EL (cell line): ENCODE measurements around the gene NFKB2.

Source experiments
- DNase-seq: peaks from one replicate; pipeline ENCODE4 v3.0.0-alpha.2; 2016

Gene NFKB2

DNA sequence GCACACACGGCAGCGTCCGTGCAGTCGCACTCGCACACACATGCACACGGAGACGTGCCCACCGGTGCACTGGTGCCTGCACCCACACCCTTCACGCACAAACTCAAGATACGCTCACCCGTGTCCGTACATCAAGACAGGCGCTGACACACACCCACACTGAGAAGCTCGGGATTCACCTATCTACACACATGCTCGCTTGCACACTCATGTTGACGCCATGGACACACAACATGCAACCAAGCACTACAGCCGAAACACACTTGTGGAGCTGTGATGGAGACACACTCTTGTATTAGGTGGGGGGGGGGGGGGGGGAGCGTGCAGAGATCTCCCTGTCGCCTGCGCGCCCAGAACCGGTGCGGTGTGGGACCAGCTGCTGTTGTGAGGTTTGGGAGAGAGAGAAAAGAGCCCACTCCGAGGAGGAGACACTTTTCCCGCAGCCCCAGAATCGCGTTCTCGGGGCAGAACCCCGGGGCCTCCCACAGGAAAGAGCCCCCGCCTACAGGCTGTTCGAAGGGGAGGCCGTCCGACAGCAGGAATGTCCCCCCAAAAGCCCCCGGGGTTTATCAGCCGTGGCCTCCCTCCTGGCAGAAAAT is 605 bp upstream of the NFKB2 start:
- DNase-seq: peak; percentile 52

DNA sequence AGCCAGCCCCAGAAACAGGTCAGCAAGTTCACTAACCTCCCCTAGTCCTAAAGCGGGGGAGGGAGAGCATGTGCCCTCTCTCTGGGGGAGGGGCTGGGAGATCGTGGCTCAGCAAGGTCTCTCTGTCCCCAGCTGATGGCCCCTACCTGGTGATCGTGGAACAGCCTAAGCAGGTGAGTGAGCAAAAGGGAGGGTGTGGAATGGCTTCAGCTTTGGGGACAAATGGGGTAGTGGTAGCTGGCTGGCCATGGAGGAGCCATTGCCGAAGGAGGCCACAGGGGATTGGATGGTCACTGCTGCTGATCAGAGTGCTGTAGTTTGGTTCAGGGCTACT is 779 bp downstream of the NFKB2 start:
- no peak for DNase-seq

DNA sequence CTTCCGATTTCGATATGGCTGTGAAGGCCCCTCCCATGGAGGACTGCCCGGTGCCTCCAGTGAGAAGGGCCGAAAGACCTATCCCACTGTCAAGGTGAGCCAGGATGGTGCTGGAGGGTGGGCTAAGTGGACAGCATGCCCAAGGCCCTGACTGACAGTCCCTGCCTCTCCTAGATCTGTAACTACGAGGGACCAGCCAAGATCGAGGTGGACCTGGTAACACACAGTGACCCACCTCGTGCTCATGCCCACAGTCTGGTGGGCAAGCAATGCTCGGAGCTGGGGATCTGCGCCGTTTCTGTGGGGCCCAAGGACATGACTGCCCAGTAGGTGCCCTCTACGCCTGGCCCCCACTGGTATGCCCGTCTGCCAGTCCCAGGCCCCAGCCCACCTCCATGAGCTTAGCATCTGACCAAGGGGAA is 1.2 kb downstream of the NFKB2 start:
- no peak for DNase-seq

DNA sequence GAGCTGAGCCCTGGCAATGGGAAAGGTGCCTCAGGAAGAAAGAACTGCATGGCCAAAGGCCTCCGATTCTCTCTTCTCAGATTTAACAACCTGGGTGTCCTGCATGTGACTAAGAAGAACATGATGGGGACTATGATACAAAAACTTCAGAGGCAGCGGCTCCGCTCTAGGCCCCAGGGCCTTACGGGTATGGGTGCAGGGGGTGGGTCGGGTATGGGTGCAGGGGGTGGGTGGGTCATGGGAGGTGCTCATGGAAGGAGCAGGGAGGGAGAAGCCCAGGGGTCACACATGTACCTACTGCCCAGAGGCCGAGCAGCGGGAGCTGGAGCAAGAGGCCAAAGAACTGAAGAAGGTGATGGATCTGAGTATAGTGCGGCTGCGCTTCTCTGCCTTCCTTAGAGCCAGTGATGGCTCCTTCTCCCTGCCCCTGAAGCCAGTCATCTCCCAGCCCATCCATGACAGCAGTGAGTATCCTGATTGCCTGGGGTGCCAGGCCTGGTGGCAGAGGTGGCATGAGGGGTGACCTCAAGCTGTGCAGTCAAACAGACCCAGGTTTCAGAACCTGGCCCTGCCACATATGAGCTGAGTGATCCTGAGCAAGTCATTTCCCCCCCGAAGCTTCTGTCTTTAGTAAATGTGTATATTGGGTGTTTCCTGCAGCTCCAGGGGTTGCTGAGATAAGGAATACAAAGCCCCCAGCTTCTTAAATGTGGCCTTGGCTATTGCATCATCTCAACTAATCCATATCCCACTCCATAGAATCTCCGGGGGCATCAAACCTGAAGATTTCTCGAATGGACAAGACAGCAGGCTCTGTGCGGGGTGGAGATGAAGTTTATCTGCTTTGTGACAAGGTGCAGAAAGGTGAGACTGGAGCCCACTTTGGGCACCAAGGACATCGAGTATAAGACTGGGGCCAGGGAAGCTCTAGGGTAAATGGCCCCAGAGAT is 2.0 kb downstream of the NFKB2 start:
- DNase-seq: no peak

DNA sequence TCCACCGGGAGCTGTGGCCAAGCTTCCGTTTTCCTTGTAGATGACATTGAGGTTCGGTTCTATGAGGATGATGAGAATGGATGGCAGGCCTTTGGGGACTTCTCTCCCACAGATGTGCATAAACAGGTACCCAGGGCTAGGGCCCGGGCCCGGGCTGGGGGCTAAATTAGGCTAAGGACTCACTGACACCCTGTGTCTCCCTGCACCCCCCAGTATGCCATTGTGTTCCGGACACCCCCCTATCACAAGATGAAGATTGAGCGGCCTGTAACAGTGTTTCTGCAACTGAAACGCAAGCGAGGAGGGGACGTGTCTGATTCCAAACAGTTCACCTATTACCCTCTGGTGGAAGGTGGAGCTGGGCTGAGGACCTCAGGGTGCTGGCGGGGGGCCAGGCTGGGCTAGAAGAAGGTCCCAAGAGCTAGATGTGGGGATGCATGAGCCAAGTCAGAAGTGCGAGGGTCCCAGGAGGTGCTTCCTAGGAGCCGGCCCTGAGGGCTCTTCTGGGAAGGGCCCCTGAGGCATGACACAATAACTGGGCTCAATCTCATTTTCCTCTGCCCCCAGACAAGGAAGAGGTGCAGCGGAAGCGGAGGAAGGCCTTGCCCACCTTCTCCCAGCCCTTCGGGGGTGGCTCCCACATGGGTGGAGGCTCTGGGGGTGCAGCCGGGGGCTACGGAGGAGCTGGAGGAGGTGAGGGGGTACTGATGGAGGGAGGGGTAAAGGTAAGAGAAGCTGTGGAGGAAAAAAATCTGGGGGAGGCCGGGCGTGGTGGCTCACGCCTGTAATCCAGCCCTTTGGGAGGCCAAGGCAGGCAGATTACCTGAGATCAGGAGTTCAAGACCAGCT is 2.9 kb downstream of the NFKB2 start:
- DNase-seq: no peak

DNA sequence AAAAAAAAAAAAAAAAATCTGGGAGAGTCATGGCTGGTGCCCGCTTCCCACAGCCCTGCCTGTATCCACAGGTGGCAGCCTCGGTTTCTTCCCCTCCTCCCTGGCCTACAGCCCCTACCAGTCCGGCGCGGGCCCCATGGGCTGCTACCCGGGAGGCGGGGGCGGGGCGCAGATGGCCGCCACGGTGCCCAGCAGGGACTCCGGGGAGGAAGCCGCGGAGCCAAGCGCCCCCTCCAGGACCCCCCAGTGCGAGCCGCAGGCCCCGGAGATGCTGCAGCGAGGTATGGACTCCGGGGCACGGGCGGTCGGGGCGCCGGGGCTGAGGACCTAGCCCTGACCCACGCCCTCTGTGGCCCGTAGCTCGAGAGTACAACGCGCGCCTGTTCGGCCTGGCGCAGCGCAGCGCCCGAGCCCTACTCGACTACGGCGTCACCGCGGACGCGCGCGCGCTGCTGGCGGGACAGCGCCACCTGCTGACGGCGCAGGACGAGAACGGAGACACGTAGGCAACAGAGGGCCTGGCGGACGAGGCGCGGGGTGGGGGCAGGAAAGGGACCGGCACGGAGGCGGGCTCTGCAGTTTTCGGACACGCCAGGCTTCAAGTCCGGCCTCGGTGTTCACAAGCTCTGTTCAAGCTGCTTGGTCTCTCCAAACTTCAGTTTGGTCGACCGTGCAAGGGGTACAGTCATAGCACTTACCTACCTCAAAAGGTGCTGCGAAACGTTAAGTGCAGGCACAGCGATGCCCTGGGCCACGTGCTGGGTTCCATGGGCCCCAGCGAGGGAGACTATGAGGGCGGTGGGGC is 3.9 kb downstream of the NFKB2 start:
- DNase-seq: peak; percentile 83

DNA sequence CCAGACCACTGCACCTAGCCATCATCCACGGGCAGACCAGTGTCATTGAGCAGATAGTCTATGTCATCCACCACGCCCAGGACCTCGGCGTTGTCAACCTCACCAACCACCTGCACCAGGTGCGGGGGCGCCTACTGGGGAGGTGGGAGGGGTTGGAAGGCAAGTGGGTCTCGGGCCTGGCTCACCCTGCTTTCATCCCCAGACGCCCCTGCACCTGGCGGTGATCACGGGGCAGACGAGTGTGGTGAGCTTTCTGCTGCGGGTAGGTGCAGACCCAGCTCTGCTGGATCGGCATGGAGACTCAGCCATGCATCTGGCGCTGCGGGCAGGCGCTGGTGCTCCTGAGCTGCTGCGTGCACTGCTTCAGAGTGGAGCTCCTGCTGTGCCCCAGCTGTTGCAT is 4.6 kb downstream of the NFKB2 start:
- no peak for DNase-seq

DNA sequence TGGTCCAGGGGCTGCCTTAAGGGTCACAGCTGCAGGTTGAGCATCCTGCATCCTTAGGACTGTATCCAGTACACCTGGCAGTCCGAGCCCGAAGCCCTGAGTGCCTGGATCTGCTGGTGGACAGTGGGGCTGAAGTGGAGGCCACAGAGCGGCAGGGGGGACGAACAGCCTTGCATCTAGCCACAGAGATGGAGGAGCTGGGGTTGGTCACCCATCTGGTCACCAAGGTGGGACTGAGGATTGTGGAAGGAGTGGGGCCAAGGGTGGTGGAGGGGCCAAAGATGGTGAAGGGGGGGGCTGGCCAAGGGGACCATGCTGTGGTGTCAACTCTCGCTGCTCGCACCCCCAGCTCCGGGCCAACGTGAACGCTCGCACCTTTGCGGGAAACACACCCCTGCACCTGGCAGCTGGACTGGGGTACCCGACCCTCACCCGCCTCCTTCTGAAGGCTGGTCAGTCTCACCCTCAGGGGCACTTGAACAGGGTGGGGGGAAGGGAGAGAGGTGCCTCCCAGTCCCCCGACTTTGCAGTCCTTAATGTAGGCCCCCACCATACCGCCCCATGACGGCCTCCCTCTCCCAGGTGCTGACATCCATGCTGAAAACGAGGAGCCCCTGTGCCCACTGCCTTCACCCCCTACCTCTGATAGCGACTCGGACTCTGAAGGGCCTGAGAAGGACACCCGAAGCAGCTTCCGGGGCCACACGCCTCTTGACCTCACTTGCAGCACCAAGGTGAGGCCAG is 5.3 kb downstream of the NFKB2 start:
- no peak for DNase-seq

DNA sequence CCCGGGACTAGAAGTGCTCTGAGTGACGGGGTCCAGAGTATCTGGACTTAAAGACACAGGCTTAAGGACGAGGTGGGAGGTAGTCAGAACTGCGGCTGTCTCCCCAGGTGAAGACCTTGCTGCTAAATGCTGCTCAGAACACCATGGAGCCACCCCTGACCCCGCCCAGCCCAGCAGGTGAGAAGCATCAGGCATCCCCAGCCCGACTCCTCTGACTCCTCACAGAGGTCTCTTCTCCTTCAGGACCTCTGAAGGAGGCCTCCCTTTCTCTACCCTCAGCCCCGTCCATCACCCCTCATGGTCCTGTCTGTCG is 5.8 kb downstream of the NFKB2 start:
- DNase-seq: no peak

DNA sequence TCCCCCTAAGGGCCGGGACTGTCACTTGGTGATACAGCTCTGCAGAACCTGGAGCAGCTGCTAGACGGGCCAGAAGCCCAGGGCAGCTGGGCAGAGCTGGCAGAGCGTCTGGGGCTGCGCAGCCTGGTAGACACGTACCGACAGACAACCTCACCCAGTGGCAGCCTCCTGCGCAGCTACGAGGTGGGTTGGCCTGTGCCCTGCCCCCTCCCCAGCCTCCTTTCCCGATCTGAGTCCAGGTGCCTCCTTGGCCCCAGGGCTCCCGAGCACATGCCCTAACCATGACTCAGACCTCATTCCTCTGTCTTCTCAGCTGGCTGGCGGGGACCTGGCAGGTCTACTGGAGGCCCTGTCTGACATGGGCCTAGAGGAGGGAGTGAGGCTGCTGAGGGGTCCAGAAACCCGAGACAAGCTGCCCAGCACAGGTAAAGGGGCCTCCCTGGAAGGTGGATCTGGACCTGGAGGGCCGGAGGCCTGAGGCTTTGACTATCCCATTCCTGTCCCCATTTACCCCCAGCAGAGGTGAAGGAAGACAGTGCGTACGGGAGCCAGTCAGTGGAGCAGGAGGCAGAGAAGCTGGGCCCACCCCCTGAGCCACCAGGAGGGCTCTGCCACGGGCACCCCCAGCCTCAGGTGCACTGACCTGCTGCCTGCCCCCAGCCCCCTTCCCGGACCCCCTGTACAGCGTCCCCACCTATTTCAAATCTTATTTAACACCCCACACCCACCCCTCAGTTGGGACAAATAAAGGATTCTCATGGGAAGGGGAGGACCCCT is 6.4 kb downstream of the NFKB2 start:
- peak; percentile 79 for DNase-seq

DNA sequence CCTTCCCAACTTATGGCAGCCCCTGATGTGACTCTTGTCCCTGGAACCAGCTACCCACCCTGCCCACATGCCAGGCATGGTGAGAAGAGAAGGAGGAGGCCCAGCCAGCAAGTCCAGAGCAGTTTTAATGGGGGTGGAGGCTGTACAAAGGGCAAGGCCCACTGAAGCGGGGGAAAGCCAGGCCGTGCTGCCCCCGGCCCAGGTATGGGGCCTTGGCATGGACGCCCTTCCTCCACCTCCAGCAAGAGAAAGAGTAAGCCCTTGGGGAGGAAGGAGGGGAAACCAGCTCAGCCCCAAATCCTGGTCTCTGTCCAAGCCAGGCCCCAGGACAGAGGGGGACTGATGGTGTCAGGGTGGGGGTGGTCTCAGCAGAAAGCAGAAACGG is 7.0 kb downstream of the NFKB2 start:
- no peak for DNase-seq

DNA sequence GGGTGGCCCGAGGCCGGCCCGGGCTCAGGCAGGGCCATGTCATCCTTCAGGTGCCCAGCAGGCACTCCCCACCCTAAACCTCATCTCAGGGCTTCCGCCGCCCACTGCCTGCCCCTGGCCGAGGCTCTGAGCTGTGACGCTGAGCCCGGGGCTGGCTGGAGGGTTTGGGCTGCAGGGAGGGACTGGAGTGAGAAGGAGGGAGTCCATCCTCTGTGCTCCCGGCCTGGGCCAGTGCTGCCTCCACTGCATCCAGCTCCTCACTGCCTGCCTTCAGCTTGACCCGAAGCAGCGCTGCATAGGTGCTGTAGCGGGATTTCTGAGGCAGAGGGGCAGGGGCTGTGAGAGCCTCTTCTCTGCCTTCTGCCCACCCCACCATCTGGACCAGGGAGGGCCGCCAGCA is 7.6 kb downstream of the NFKB2 start:
- no peak for DNase-seq

DNA sequence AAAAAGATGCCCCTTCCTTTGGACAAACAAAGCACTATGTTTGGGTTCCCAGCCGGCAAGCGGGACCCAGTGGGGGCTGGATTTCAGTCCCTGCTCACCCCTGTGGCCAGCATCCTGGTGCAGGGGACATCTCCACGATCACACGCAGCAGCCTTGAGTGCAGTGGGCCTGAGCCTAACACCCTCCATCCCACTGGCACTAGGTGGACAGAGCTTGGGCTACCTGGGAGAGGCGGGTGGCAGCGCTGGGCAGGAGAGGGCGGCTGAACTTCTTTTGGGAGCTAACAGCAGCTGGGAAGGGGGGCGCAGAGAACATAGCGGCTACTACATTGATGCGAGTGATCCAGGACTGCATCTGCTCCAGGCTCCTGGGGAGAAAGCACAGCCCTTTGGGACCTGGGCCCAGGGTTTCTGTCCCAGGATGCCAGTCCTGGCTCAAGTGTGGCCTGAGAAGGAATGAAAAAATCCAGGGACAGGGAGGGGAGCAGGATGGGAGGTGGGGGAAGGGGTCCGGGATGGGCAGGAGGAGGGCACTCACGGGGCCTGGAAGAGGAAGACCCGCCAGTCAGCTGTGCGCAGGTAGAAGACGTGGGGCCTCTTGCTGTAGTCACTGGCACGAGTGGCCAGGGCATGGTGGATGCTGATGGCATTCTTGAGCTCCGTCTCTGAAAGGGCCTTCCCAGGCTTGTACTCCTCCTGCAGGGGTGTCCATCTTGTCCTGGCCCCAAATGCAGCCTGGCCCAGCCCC is 9.0 kb downstream of the NFKB2 start:
- no peak for DNase-seq

DNA sequence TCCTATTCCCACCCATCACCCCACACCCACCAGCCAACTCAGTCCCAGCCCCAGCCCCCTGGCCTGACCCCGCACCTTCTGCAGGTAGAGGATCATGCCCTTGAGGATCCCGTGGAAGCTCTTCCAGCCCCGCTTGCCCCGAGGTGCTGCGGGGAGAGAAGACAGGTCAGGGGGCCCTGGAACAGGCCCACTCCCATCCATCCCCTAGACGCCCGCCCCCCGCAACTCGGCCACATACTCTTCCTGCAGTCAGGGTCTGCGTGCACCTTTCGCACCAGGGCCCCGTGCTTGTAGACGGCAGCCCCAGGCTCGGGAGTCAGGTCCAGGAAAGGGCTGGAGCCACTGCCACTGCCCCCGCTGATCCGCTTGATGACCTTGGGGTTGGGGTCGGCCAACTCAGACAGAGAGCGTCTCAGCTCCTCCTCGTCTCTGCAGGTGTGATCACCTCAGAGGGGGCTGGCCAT is 9.6 kb downstream of the NFKB2 start:
- no peak for DNase-seq

DNA sequence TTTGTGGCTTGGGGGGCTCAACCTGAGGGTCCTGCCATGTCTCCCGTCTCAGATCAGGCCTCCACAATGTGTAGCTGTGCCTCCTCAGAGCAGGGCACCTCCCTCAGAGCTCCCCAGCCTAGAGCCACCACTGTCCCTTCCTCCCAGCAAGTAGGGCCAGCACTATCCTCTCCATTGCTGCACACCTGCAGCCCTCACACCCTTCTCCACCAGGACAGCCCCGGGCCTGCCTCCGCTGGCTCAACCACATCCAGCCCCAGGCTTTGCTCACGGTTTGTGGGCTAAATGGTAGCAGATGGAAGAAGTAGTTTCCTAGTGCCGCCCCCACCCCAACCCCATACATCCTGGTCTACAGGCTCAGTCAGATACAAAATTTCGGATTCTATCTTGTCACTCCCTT is 10.1 kb downstream of the NFKB2 start:
- DNase-seq: no peak

DNA sequence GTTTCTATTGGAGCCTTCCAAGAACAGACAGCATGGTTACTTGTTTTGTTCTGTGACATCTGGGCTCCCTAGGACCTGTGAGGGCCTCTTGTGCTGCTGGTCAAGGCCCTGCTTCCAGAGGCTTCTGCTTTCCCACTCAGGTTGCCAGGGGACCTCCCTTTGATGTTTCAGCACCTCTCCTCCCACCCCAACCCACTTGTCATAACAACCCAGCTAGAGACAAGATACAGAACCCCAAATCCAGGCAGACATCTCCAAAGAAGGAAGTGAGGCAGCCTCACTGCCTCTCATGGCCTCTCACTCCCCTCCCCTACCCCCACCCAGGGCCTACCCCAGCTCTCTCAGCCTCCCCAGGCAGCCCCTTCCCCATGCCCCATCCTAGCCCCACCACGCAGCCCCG is 11.3 kb downstream of the NFKB2 start:
- no peak for DNase-seq

DNA sequence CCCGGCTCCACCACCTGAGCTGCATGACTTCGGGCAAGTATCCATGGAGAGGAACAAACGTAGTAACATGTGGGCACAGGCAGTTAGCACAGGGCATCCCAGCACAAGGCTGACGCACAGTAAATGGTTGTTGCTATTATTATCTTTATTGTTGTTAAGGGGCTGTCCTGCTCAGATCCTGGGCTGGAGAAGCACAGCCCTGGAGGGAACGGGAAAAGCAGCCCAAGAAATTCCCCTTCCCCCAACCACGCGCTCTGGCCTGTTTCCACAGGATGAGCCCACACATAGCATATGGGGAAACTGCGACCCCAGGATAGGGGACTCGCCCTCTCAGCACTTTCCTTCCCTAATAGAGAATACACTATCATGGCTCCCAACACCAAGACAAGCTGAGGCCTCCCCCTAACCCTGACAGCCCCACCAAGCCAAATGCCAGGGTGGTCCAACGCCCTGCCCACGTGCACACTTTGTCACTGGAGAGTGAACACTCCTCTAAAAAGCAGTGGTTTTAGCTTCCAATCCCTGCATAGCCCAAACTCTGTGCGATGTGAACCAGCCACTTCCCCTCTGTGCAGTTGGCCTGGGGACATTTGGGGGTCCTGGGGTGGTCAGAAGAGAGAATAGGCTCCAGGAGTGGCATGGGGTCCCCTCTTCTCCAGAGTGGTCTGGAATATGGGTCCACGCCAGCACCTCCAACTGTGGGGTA is 12.1 kb downstream of the NFKB2 start:
- DNase-seq: no peak

DNA sequence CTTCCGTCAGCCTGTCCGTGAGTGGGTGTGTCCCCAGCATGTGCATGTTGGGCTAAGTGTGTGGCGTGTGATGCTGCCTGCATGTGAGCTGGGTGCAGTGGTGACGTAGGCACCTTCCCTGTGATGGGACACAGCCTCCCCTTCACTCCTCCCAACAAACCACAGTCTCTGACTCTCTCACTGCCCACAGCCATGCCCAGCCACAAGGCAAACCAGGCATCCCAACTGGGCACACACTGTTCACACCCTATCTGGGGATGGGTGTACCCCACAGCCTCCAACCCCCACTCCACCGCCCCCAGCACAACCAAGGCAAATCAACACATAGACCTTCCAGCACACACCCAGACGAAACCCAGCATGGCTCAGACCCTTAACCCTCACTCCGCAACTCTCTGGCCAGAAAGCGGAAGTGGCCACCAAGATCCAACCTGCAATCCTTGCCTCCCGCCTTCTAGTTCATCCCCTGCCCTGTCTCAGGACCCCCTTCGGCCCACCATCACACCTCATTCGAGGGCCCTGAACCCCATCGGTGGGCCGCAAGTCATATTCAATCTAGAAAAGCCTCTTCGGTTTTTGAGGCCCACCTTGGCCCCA is 12.7 kb downstream of the NFKB2 start:
- DNase-seq: no peak
